GM19395 (cell line): ENCODE measurements around the gene NOS1.

Experiments used
- ATAC-seq: cut with Tn5 transposase; IDR thresholded peaks from one replicate; pipeline ENCODE4 v1.9.1; 2021; ENCODE audit warnings: mild to moderate bottlenecking, moderate library complexity; ENCODE audit not compliant: unreplicated experiment

Gene NOS1

GRCh38 chr12:117333331-117333881 lies 28.0 kb downstream of the NOS1 start:
- ATAC-seq = no peak

GRCh38 chr12:117331691-117332090 lies 29.7 kb downstream of the NOS1 start:
- ATAC-seq = no peak

- no peak for ATAC-seq
Measured at GRCh38 chr12:117330441-117331113, 30.8 kb downstream of the NOS1 start.

- ATAC-seq = no peak
Measured at GRCh38 chr12:117329756-117330155, 31.7 kb downstream of the NOS1 start.

- ATAC-seq = no peak
Measured at GRCh38 chr12:117328556-117329100, 32.8 kb downstream of the NOS1 start.

GRCh38 chr12:117322428-117322827 lies 39.0 kb downstream of the NOS1 start:
- no peak for ATAC-seq

- no peak for ATAC-seq
Measured at GRCh38 chr12:117321572-117321971, 39.9 kb downstream of the NOS1 start.

GRCh38 chr12:117318591-117318990 lies 42.8 kb downstream of the NOS1 start:
- ATAC-seq = no peak

- ATAC-seq = no peak
Measured at GRCh38 chr12:117316336-117316735, 45.1 kb downstream of the NOS1 start.

- no peak for ATAC-seq
Measured at GRCh38 chr12:117313926-117314325, 47.5 kb downstream of the NOS1 start.

GRCh38 chr12:117312770-117313169 lies 48.7 kb downstream of the NOS1 start:
- no peak for ATAC-seq

- ATAC-seq = no peak
Measured at GRCh38 chr12:117309276-117309925, 52.0 kb downstream of the NOS1 start.

GRCh38 chr12:117300174-117300573 lies 61.3 kb downstream of the NOS1 start:
- no peak for ATAC-seq

- no peak for ATAC-seq
Measured at GRCh38 chr12:117298648-117299225, 62.7 kb downstream of the NOS1 start.

GRCh38 chr12:117298191-117298590 lies 63.2 kb downstream of the NOS1 start:
- no peak for ATAC-seq

- ATAC-seq = no peak
Measured at GRCh38 chr12:117294189-117294603, 67.2 kb downstream of the NOS1 start.

- ATAC-seq = no peak
Measured at GRCh38 chr12:117293510-117293909, 67.9 kb downstream of the NOS1 start.

GRCh38 chr12:117292688-117293087 lies 68.7 kb downstream of the NOS1 start:
- no peak for ATAC-seq

- no peak for ATAC-seq
Measured at GRCh38 chr12:117284140-117284539, 77.3 kb downstream of the NOS1 start.

GRCh38 chr12:117282490-117282889 lies 78.9 kb downstream of the NOS1 start:
- no peak for ATAC-seq

- no peak for ATAC-seq
Measured at GRCh38 chr12:117280019-117280680, 81.3 kb downstream of the NOS1 start.
